ENCODE data around the gene ZNF516. TPM values are rescaled to one million over a fixed set of nuclear protein-coding genes. Genes with fewer than 3 reads are reported as not detected.
A peak's percentile ranks its signal among the peaks of the same experiment; 100 is the strongest.

ZNF516 gene
- total RNA-seq, 1 experiment from 2014 or later = 4.1 TPM

DNA sequence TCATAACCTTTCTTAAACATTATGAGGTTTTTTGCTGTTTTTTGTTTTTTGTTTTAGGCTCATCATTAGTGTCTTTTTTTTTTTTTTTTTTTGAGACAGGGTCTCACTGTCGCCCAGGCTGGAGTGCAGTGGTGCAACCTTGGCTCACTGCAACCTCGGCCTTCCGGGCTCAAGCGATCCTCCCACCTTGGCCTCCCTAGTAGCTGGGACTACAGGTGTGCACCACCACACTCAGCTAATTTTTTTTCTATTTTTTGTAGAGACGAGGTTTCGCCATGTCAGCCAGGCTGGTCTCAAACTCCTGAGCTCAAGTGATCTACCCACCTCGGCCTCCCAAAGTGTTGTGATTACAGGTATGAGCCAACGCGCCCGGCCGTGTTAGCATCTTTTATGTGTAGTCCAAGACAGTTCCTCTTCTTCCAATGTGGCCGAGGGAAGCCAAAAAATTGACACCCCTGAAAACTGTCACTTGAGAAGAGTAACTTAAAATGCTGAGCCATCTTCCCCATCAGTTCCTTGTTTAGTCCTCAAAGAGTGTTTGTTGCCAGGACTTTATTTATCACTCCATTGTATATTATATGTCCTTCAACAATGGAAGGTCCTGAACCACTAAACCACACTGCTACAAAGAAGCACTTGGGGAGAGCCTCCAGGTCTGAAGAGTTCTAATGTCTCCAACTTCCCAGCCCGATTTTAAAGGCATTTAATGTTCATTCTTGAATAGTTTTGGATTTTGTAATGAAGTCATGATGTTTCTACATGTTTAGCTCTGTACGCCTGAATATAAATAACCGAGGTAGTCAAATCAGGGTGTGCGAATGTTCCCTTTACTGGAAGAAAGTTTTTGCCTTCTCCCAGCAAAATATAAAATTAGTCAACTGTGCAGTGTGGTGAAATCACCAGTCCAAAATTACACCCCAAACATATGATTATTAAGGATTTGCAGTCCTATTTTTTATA is 26.4 kb downstream of the ZNF516 start:
- DNase-seq (ENCODE audit: low read depth) = no peak

DNA sequence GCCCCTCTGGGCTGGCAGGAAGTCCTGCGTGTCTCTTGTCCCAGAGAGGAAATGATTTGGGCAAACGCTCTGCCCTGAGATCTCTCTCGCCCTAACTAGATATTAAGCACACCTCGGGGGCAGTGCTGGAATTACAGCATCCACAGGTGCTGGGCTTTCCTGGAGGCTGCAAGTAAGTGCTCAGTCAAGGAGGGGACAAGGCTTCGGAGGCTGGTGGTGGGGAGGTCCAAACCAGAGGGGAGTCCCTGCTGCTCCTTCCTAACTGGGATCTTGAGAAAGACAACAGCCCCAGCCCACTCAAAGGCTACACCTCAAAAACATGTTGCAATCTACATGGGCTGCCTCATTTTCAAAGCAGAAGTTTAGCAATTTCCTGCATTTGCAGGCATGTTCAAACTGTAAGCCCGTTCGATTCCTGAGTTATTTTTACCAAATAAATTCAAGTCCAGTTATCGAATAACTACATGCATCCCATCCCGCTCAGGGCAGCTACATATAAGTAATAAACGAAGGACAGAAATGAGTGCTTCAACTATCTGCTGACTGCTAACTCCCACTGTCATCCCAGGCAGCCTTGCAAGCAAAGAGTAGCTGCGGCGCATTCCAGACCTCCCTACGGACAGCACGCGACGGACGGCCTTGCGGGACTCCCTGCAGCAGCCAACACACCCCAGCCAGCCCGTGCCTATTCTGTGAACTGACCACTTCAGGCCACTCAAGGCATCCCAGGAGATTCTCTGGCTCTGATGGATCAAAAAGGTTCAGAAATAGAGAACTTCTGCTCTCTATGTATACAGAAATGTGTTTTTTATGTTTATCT is 27.5 kb downstream of the ZNF516 start:
- no peak for DNase-seq (ENCODE audit: low read depth)

DNA sequence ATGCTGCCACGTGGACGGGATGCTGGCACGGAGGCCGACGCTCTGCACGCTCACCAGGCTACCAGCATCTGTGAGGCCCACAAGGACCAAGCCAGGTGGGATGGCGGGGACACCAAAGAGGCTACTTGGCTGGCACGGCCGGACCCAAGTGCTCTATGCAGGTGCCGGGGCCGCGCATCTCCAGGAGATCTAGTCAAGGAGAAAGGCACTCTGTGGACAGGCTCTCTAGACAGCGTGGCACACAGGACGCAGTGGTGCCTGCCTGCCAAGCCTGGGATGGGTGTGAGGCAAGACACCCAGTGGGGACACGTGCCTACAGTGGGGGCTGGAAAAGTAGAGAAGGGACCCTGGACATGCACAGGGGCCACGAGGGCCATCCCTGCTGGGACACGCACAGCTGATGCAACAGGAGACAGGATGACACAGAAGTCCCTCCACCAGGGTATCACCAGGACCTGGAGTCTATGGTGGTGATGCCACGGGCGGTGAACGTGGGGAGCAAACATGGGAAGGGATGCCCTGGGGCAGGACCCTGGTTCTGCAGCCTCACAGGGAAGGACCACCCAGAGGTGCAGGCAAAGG is 28.5 kb downstream of the ZNF516 start:
- no peak for DNase-seq (ENCODE audit: low read depth)

DNA sequence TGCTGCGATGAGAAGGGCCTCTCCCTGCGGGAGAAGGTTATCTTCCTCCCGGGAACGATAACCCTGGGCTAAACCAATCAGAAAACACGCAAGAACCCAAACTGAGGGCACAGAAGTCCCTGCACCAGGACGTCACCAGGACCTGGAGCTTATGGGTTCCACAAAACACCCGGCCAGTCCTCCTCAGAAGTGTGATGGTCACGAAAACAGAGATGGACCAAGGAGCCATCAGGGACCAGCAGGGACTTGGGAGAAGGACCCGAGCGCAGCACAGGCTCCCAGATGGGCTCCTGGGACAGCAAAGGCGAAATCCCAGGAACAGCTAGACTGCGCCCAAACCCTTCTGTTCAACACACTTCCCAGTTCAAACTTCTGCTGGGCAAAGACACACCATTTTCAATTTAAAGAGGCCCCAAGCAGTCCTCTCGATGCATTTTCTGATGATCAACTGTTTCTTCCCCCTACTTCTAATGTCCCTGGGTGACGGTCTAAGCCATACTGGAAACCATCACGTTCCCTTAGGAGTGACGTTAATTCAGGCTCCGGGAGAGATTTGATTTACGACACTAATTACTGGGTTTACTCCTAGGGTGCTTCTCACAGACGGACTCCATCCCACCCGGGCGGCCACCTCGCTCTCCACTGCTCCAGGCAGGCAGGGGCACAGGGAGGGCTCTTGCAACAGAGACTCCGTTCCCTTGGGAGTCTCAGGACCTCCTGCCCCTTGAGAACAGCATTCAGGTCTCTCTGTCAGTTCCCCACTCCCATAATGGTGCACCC is 29.2 kb downstream of the ZNF516 start:
- no peak for DNase-seq (ENCODE audit: low read depth)

DNA sequence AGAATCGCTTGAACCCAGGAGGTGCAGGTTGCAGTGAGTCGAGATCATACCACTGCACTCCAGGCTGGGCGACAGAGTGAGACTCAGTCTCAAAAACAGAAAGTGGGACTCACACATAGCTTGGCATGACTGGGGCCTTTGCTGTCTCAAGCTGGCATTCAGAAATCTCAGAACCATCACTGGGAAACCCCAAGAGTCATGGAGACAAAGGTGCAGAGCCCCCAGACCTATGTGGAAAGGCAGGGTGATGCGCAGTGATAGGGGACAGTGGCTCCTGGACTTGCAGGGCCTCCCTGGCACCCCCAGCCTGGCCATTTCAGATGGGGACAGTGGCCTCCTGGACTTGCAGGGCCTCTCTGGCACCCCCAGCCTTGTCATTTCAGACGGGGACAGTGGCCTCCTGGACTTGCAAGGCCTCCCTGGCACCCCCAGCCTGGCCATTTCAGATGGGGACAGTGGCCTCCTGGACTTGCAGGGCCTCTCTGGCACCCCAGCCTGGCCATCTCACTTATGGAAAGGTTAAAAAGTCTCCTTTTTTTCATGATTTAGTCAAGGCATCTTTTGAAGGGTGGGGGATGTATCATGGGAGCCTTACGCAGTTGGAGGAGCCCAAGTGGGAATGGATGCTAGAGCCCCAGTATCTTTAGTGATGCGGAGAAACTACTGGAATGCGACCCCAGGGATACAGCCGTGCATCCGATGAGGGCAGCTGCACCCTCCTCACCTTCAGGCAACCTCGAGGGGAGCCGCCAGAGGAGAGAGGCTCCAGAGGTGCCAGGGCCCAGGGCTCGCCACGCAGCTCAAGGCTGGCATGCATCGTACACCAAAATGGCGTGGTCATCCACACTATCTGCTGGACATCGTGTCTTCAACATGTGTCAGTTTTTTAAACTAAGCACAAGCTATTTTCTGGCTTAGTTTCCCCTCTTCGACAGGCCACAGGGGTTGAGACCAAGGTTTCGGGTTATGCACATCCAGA is 30.5 kb downstream of the ZNF516 start:
- DNase-seq (ENCODE audit: low read depth) = no peak

DNA sequence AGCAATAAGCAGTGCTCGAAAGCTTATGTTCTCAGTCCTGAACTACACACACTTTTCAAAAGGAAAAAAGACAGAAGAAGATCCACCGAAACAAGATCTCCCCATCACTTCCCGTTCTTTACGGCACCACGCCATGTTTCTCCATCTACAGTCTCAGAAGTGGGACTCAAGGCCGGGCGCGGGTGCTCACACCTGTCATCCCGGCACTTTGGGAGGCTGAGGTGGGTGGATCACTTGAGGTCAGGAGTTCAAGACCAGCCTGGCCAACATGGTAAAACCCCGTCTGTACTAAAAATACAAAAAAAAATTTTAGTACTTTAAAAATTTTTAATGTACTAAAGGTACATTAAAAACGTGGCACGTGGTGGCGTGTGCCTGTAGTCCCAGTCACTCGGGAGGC is 31.2 kb downstream of the ZNF516 start:
- no peak for DNase-seq (ENCODE audit: low read depth)

DNA sequence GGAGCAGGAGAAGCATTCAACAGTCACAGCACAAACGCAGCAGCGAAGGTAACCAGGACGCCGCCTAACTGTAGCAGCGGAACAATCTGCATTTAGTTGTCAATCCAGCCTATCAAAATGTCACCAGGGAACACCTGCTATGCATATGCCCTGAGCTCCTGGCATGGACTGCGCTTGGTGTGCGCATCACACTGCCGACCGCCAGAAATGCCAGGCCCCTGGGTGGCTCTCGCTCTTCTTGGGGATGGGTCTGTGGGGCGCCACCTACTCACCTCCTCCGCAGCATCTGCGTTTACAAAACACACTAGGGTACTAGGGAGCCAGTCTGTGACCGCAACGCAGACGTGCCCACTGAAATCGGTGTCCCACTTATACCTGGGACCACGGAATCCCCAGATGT is 31.7 kb downstream of the ZNF516 start:
- DNase-seq (ENCODE audit: low read depth) = no peak

DNA sequence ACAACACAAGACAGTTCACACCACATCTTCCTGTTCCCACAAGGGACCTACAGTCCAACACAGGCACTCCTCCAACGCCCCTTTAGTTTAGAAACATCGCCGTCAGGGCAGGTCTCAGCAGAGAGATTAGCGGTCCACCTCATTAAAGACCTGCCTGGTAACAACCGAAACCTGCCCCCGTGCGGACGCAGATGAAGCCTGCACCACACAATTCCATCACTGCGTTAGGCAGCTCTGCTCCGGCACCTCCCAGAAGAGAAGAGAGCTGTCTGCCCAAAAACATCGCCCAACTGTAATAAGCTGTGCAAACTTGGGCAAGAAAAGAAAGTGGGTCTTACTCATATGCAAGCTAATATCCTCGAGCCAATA is 32.7 kb downstream of the ZNF516 start:
- DNase-seq (ENCODE audit: low read depth) = no peak

DNA sequence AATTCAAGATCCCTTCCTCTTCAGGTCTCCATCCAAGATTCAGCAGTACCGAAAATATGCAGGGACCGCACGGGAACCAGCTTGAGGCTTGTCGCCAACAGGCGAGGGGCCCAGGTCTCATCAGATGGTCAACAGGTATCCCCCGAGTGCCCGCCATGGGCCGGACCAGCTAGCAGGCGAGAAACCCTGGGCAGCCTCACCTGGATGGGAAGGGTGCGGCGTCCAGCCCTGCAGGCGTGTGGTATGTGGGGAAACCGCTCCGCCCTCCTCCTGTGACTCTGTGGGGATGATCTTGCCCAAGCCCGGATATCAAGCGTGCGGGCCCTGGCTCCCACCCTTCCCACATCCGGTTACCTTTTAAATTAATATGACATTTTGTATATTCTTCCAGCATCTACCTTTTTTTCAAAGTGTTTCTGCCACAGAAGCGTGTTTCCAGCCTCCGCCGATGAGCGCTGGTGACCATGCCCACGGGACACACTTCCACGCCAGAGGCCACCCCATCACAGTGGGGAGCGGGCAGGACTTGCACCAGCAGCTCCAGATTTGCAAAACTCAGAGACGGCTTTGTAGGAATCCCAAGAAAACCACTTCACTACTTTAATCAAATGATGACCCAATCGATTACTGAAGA is 33.2 kb downstream of the ZNF516 start:
- no peak for DNase-seq (ENCODE audit: low read depth)

DNA sequence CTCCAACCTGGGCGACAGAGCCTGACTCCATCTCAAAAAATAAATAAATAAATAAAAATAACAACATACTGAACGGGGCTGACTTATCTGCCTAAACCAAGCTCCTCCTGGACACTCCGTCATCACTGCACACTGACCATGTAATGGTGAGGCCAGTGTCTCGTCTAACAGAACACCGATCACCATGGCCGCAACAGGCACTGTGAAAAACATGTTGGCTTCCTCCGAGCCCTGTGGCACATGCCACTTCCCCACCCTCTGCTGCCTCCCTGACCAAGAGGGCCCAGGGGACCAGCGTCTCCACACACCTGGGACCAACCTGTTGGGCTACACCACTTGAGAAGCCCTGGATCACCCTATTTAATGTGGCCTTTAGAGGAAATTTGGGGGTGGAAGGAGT is 33.9 kb downstream of the ZNF516 start:
- DNase-seq (ENCODE audit: low read depth) = no peak

DNA sequence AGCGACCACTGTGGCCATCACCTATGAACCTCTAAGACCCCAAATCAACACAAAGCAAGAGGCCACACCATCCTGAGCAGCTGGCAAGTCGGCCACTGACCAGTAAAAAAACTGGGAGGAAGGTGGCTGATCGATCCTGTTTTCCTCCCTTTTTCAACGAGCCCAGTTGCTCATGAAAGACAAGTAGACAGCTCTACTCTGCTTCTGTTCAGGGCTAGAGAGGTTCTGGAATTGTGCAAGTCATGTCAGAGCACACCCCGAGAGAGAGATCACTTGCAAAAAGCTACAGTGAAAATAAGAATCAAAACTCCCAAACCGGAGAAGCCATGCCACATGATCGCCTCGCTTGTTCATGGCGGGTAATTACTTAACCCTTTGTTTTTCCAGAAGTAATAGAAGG is 34.6 kb downstream of the ZNF516 start:
- DNase-seq (ENCODE audit: low read depth) = no peak

DNA sequence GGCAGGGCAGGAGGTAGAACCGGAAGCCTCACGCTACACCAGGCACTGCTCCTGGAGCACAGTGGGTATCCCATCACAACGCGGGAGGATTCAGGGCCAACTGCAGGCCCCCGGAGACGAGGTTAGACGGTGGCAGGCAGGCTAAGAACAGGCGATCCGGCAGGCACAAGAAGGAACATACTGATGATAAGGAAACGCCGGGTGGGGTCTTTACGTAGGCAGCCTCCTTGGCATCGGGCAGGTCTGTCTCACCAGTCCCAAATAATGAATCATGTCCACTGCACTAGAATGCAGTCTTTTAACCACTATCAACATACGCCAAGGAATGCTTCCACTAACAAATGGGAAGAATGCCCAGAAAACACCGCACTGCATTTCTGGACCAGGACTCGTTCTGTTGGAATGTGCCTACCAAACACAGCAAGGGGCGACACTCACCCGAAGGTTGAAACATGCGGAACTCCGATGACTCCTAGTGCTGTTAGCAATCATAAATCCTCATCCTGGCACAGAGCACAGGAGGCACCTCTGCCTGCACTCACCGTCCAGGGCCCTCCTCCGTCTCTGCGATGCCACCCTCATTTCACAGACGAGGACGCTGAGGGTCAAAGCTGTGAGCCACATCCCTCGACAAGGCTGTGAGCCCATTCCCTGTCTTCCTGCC is 35.2 kb downstream of the ZNF516 start:
- DNase-seq (ENCODE audit: low read depth) = peak; percentile 98

DNA sequence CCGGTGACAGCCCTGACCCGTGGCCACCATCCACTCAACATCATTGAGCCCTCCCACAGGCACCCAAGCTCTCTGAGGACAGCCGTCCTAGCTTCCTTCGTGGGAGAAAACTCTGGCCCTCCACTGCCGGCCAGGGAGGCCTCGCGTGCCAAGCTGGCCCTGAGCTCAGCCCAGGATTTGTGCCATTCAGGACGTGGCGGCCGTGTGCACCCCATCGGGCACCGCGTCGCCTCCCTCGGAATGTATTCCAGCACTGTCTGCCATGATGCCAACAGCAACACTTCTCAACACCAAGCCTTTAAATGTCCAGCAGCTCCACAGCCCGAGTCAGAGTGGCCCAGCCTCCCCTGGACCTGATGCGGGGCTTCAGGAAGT is 35.7 kb downstream of the ZNF516 start:
- no peak for DNase-seq (ENCODE audit: low read depth)

DNA sequence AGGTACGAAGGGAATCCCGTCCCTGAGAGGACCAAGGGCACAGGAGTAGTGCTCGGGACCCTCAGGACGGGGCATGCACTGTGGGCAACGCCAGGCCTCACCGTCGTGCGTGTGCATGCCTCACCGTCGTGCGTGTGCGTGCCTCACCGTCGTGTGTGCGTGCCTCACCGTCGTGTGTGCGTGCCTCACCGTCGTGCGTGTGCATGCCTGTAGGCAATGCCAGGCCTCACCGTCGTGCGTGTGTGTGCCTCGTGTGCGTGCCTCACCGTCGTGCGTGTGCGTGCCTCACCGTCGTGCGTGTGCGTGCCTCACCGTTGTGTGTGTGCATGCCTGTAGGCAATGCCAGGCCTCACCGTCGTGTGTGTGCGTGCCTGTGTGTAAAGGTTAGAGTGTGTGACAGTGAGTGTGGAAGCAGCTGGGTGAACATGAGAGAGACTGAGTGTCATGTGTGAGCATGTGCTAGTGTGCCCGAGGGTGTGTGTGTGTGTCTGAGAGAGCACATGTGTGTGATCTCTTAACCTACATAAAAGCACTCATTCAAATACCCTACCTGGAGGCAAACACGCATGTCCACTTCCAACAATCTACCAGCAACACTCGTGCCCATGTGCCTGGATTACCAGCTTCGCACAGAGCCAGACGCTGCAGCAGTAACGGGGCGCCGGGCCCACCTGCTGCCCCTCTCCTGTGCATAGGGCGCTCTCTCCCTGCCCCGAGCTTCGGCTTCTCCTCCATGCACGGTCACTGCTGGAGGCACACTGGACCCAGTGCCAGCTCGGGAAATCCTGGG is 36.3 kb downstream of the ZNF516 start:
- DNase-seq (ENCODE audit: low read depth) = no peak

DNA sequence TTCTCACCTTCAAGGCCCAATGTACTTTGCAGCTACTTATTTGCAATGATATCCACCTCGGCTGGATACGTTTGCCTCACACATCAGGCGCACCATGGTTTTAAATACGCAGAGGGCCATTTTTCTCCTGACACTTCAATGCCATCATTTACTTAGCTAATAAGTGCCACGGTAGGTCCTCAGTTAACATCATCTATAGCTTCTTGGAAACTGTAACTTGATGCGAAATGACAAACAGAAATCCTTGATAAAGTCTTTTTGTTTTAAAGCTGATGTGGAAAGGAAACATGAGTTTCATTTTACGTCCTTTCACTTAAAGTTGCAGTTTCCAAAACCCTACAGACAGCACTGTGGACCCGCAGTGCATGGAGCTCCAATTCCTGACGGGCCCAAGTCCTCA is 37.1 kb downstream of the ZNF516 start:
- DNase-seq (ENCODE audit: low read depth) = no peak

DNA sequence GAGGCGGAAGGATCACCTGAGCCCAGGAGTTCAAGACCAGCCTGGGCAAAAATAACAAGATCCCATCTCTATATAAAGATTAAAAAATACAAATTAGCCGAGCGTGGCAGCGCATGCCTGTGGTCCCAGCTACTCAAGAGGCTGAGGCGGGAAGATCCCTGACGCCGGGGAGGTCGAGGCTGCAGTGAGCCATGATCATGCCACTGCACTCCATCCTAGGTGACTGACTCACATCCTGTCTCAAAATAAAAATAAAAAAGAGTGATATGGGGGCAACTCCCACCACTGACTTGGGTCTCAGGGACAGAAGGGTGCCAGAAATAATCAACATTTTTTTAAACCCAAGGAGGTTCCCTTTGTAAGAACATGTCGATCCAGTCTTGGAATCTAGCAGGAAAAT is 37.6 kb downstream of the ZNF516 start:
- DNase-seq (ENCODE audit: low read depth) = no peak

DNA sequence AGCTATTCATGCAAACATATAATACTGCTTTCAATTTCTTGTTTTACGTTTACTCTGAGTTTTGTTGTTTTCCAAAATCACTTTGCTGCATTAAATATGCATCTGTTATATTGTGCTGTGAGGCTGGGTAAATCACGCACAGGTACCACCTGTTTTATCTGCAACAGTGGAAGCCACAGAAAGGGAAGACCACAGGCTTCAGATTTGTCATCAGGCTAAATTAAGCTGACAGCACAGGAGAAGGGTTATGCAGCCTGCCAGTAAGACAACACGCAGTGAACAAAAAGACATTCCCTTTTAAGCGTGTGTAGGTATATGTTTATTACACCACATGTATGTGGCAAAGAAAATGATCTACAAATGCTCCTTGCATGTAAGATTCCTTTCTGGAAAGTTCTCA is 38.2 kb downstream of the ZNF516 start:
- no peak for DNase-seq (ENCODE audit: low read depth)

DNA sequence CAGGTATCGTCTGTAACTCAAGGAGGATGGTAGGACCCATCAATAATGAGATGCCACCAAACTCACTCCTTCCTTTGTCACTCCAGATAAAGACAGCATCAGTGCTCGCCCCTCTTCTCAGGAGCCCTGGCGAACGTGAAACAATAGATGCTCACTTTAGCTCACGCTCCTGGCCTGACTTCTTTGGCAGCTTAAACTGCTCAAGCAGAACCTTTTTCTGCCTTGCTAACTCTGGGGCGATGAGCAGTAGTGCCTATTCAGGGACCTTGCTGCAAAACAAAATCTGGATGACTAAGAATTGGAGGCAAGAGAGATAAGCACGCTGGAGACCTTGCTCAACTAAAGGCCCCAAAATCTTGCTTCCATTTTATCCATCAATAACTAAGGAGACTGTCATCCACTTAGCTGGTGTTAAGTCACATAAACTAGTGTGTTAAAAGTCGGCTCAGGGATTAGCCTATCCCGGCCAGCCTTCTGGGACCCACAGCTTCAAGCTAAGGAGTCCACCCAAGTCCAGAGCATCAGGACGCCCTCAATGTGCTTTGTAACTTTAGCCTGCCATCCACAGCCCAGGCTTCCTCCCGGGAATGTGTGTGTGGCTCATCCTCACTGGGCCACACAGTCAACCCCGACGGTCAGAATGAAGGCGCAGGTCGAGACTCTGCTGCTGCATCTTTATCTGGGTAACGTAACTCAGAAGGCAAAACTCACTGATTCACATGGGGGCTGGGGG is 38.9 kb downstream of the ZNF516 start:
- DNase-seq (ENCODE audit: low read depth) = no peak

All from RPMI7951 (cell line).